Measurements from ENCODE around the gene ZMYND10. TPM values are rescaled to one million over a fixed set of nuclear protein-coding genes. Genes with fewer than 3 reads are reported as not detected.

ZMYND10 gene
- polyA plus RNA-seq, 1 donor (not counting 4 experiments of a cell fraction or from before 2014, with no cell fraction given): 0.21 TPM

DNA sequence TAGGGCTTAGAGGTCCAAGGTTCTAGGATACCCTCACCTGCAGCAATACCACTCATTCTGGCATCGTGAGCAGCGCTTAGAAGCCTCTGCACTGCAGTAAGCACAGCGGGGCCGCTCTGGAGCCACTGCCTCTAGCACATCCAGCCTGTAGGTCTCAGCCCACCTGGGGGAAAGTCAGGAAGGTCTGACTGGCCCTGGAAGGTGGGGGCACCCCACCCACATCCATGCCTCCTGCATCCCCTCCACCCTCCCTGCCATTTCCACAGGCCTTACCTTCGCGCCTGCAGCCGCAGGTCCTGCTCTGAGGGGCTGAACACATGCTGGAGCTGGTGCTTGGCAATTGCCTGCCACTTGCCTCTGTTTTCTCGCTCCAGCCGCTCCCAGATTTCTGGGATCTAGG lies 4.0 kb downstream of the ZMYND10 start:
- Histone ChIP-seq H3K4me1 (ENCODE audit: control insufficient read depth, extremely low read depth, insufficient read depth, low read length) (peaks cover 36% of the 10 kb centered on the region), H3K4me3 (ENCODE audit: control insufficient read depth in 2 of 3, extremely low read depth in 1 of 3, insufficient read depth in 2 of 3, low read depth in 1 of 3, low read length in 3 of 3) (no peak overlapping the region), H3K79me2 (ENCODE audit: control insufficient read depth, insufficient read depth, low read length) (peaks cover 10% of the 10 kb centered on the region), H3K27me3 (ENCODE audit: control insufficient read depth, extremely low read depth, insufficient read depth, low read length) (no peaks in the 10 kb centered on the region), H3K36me3 (ENCODE audit: control insufficient read depth in 2 of 2, extremely low read depth in 1 of 2, insufficient read depth in 2 of 2, low read length in 2 of 2) (no peaks in the 10 kb centered on the region), H3K4me2 (ENCODE audit: control insufficient read depth, extremely low read depth, insufficient read depth, low read depth, low read length) (no peak overlapping the region), H3K9ac (ENCODE audit: control insufficient read depth, extremely low read depth, insufficient read depth, low read length) (no peak overlapping the region), H2AFZ (ENCODE audit: control insufficient read depth, low read length) (no peak overlapping the region), H4K20me1 (ENCODE audit: control insufficient read depth, extremely low read depth, insufficient read depth, low read length) (no peaks in the 10 kb centered on the region), H3K9me1 (ENCODE audit: control insufficient read depth, extremely low read depth, insufficient read depth, low read length) (no peaks in the 10 kb centered on the region), H3K9me3 (ENCODE audit: control insufficient read depth, low read depth, low read length) (no peaks in the 10 kb centered on the region), H3K27ac (ENCODE audit: control insufficient read depth, insufficient read depth, low read length) (no peak overlapping the region)
- no peak for TF ChIP-seq EZH2 (IDR thresholded peaks at IDR 0.05; ENCODE audit: low read length)
- TF ChIP-seq, protein P1, sequence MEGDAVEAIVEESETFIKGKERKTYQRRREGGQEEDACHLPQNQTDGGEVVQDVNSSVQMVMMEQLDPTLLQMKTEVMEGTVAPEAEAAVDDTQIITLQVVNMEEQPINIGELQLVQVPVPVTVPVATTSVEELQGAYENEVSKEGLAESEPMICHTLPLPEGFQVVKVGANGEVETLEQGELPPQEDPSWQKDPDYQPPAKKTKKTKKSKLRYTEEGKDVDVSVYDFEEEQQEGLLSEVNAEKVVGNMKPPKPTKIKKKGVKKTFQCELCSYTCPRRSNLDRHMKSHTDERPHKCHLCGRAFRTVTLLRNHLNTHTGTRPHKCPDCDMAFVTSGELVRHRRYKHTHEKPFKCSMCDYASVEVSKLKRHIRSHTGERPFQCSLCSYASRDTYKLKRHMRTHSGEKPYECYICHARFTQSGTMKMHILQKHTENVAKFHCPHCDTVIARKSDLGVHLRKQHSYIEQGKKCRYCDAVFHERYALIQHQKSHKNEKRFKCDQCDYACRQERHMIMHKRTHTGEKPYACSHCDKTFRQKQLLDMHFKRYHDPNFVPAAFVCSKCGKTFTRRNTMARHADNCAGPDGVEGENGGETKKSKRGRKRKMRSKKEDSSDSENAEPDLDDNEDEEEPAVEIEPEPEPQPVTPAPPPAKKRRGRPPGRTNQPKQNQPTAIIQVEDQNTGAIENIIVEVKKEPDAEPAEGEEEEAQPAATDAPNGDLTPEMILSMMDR (optimal IDR thresholded peaks at IDR 0.05 in 1 of 3, IDR thresholded peaks at IDR 0.05 in 1 of 3, conservative IDR thresholded peaks at IDR 0.05 in 1 of 3; ENCODE audit: extremely low read depth in 1 of 3, insufficient read depth in 2 of 3, low read length in 3 of 3): no peak
- no peak for FAIRE-seq
- DNase-seq (ENCODE audit: low read depth, low spot score): no peak
- dilution Hi-C loops (cut with MboI; ENCODE audit: extremely low pct_ligation_motif_present, low sequenced_read_pairs): no loop called here

DNA sequence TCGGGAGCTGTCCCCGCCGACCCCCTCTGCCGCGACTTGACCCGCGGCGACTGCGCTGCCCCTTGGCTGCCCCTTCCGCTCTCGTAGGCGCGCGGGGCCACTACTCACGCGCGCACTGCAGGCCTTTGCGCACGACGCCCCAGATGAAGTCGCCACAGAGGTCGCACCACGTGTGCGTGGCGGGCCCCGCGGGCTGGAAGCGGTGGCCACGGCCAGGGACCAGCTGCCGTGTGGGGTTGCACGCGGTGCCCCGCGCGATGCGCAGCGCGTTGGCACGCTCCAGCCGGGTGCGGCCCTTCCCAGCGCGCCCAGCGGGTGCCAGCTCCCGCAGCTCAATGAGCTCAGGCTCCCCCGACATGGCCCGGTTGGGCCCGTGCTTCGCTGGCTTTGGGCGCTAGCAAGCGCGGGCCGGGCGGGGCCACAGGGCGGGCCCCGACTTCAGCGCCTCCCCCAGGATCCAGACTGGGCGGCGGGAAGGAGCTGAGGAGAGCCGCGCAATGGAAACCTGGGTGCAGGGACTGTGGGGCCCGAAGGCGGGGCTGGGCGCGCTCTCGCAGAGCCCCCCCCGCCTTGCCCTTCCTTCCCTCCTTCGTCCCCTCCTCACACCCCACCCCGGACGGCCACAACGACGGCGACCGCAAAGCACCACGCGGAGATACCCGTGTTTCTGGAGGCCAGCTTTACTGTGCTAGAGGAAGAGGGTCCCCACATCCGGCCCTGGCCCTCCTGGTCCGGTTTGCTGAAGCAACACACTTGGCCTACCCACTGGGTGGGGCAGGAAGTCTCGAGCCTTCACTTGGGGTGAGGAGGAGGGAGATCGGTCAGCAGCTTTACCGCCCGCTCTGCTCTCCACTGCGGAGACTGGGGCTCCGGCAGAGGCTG lies 4.8 kb downstream of the ZMYND10 start, which contains the start of gene RASSF1:
Gene RASSF1 (minus strand): TSS at position 389 of the 882 bp plus-strand sequence. CDS start 31 bp downstream, at position 358.
- Histone ChIP-seq H2AFZ (ENCODE audit: control insufficient read depth, low read length) (peak within 1 kb of the TSS; percentile 82), H3K9me3 (ENCODE audit: control insufficient read depth, low read depth, low read length) (no peaks in the 10 kb centered on the region), H3K79me2 (ENCODE audit: control insufficient read depth, insufficient read depth, low read length) (peaks cover 18% of the 10 kb centered on the region), H3K4me1 (ENCODE audit: control insufficient read depth, extremely low read depth, insufficient read depth, low read length) (peaks cover 39% of the 10 kb centered on the region), H3K36me3 (ENCODE audit: control insufficient read depth in 2 of 2, extremely low read depth in 1 of 2, insufficient read depth in 2 of 2, low read length in 2 of 2) (no peaks in the 10 kb centered on the region), H4K20me1 (ENCODE audit: control insufficient read depth, extremely low read depth, insufficient read depth, low read length) (no peaks in the 10 kb centered on the region), H3K9me1 (ENCODE audit: control insufficient read depth, extremely low read depth, insufficient read depth, low read length) (no peaks in the 10 kb centered on the region), H3K9ac (ENCODE audit: control insufficient read depth, extremely low read depth, insufficient read depth, low read length) (peak within 1 kb of the TSS; percentile 71), H3K27me3 (ENCODE audit: control insufficient read depth, extremely low read depth, insufficient read depth, low read length) (no peaks in the 10 kb centered on the region), H3K4me3 (ENCODE audit: control insufficient read depth in 2 of 3, extremely low read depth in 1 of 3, insufficient read depth in 2 of 3, low read depth in 1 of 3, low read length in 3 of 3) (peak within 1 kb of the TSS; percentile 44 to 74 (median 69)), H3K27ac (ENCODE audit: control insufficient read depth, insufficient read depth, low read length) (peak within 1 kb of the TSS; percentile 61), H3K4me2 (ENCODE audit: control insufficient read depth, extremely low read depth, insufficient read depth, low read depth, low read length) (peak within 1 kb of the TSS; percentile 92)
- no peak for TF ChIP-seq EZH2 (IDR thresholded peaks at IDR 0.05; ENCODE audit: low read length)
- TF ChIP-seq, protein P1 (optimal IDR thresholded peaks at IDR 0.05 in 1 of 3, IDR thresholded peaks at IDR 0.05 in 1 of 3, conservative IDR thresholded peaks at IDR 0.05 in 1 of 3; ENCODE audit: extremely low read depth in 1 of 3, insufficient read depth in 2 of 3, low read length in 3 of 3): no peak
- DNase-seq (ENCODE audit: low read depth, low spot score) (no peak), FAIRE-seq (no peak)
- dilution Hi-C loops (cut with MboI; ENCODE audit: extremely low pct_ligation_motif_present, low sequenced_read_pairs): no loop called here
